RWPE2 (cell line): Measurements from ENCODE around the gene NRSN2.
A peak's percentile ranks its signal among the peaks of the same experiment; 100 is the strongest.

Experiments
- ATAC-seq: fragments of 200-7000 bp; cut with Tn5 transposase; 3 replicates; pipeline ENCODE4 v1.9.1; 2021; ENCODE audit warnings: low read depth
- DNase-seq: peaks from one replicate; pipeline ENCODE4 v3.0.0-alpha.2; 2020; ENCODE audit warnings: low spot score
- H3K27ac ChIP-seq: fragments of 450-650 bp; 2 replicates; pipeline ENCODE4 v1.5.1; 2017; ENCODE audit warnings: mild to moderate bottlenecking; ENCODE audit not compliant: poor library complexity, severe bottlenecking
- H3K27me3 ChIP-seq: fragments of 250-450 bp; sonication (Bioruptor Pico); 2 replicates; pipeline ENCODE4 v1.5.1; 2021; ENCODE audit warnings: mild to moderate bottlenecking, moderate library complexity; ENCODE audit not compliant: insufficient read depth, poor library complexity, severe bottlenecking
- H3K36me3 ChIP-seq: fragments of 250-450 bp; sonication (Bioruptor Pico); 2 replicates; pipeline ENCODE4 v1.5.1; 2020; ENCODE audit warnings: low read depth, mild to moderate bottlenecking, moderate library complexity
- H3K4me1 ChIP-seq: fragments of 250-450 bp; sonication (Bioruptor Pico); 2 replicates; pipeline ENCODE4 v1.5.1; 2021; ENCODE audit warnings: mild to moderate bottlenecking, moderate library complexity; ENCODE audit not compliant: insufficient read depth, poor library complexity, severe bottlenecking
- H3K4me3 ChIP-seq: fragments of 250-450 bp; sonication (Bioruptor Pico); 2 replicates; pipeline ENCODE4 v1.5.1; 2021; ENCODE audit warnings: mild to moderate bottlenecking, moderate library complexity; ENCODE audit not compliant: severe bottlenecking
- H3K9me3 ChIP-seq: fragments of 250-450 bp; sonication (Bioruptor Pico); 2 replicates; pipeline ENCODE4 v1.5.1; 2021; ENCODE audit warnings: mild to moderate bottlenecking, moderate library complexity; ENCODE audit not compliant: severe bottlenecking
- CTCF ChIP-seq: fragments of 450-650 bp; IDR thresholded peaks from one replicate; pipeline ENCODE4 v1.5.1; 2017; ENCODE audit warnings: mild to moderate bottlenecking, moderate library complexity; ENCODE audit not compliant: poor library complexity, severe bottlenecking

The NRSN2 gene

GRCh38 chr20:362271-363254 lies 15.7 kb downstream of the NRSN2 start:
- peak; percentile 87 for ATAC-seq

GRCh38 chr20:363319-364078 lies 16.6 kb downstream of the NRSN2 start:
- no peaks in the 10 kb centered on the region for H3K27me3 ChIP-seq
- DNase-seq (no peak), ATAC-seq (peak; percentile 63)
- no peaks in the 10 kb centered on the region for H3K36me3 ChIP-seq
- H3K4me1 ChIP-seq = peaks cover 42% of the 10 kb centered on the region
- no peak for TF ChIP-seq CTCF
- H3K27ac ChIP-seq = peak overlapping the region; percentile 83
- no peaks in the 10 kb centered on the region for H3K9me3 ChIP-seq
- H3K4me3 ChIP-seq = no peak overlapping the region

More at GRCh38 chr20:362271-363254, 15.7 kb downstream of the NRSN2 start:
- no peak overlapping the region for H3K4me3 ChIP-seq
- H3K4me1 ChIP-seq = peaks cover 42% of the 10 kb centered on the region
- TF ChIP-seq CTCF = peak; percentile 87
- H3K9me3 ChIP-seq = no peaks in the 10 kb centered on the region
- H3K36me3 ChIP-seq = no peaks in the 10 kb centered on the region
- H3K27ac ChIP-seq = peak overlapping the region; percentile 83
- H3K27me3 ChIP-seq = no peaks in the 10 kb centered on the region
- DNase-seq = peak; percentile 99

GRCh38 chr20:364905-365794 lies 18.2 kb downstream of the NRSN2 start:
- ATAC-seq (peak; percentile 34), DNase-seq (peak; percentile 80)
- no peak for TF ChIP-seq CTCF
- H3K4me3 ChIP-seq = no peak overlapping the region
- H3K27ac ChIP-seq = peak overlapping the region; percentile 83
- H3K4me1 ChIP-seq = peaks cover 56% of the 10 kb centered on the region
- no peaks in the 10 kb centered on the region for H3K27me3 ChIP-seq
- H3K36me3 ChIP-seq = no peaks in the 10 kb centered on the region
- no peaks in the 10 kb centered on the region for H3K9me3 ChIP-seq

- no peak for TF ChIP-seq CTCF
- Histone ChIP-seq H3K27me3 (no peaks in the 10 kb centered on the region), H3K27ac (peak overlapping the region; percentile 83), H3K4me3 (no peak overlapping the region), H3K9me3 (no peaks in the 10 kb centered on the region), H3K4me1 (peaks cover 67% of the 10 kb centered on the region), H3K36me3 (no peaks in the 10 kb centered on the region)
- DNase-seq (no peak), ATAC-seq (peak; percentile 20; the same call in 2 of the 3 replicates)
Observed at GRCh38 chr20:366041-366718, 19.3 kb downstream of the NRSN2 start.
